ENCODE measurements around the gene OR5K3.

GRCh38 chr3:98350082-98350481 is 40.4 kb upstream of the OR5K3 start:
- TF ChIP-seq CTCF (IDR thresholded peaks at IDR 0.05) (no peak), EP300 (IDR thresholded peaks at IDR 0.05) (no peak), POLR2AphosphoS5 (IDR thresholded peaks at IDR 0.05) (no peak), POLR2A (IDR thresholded peaks at IDR 0.05) (no peak)

Measured in upper lobe of left lung (tissue), 4 donors.